GM18951 (cell line): Measurements from ENCODE around the gene KSR1.
A peak's percentile ranks its signal among the peaks of the same experiment; 100 is the strongest.
"Not testable (repeated sequence)": the region's sequence is repeated elsewhere in the genome, so short reads cannot be mapped to it uniquely, and the experiment has no call there.

ENCODE experiments used
- POLR2A ChIP-seq: IDR thresholded peaks from 4 replicates; pipeline ENCODE4 v1.6.1; 2011; ENCODE audit warnings: mild to moderate bottlenecking; ENCODE audit not compliant: insufficient read length, insufficient read depth; ENCODE audit errors: extremely low read depth
- in situ Hi-C: fragments of 300-500 bp; cut with MboI; formaldehyde crosslinking; loops from one replicate; pipeline ENCODE4 v1.12.0; 2022; ENCODE audit warnings: low sequenced_read_pairs, mixed read lengths, inconsistent platforms; ENCODE audit not compliant: unreplicated experiment

KSR1 gene

DNA sequence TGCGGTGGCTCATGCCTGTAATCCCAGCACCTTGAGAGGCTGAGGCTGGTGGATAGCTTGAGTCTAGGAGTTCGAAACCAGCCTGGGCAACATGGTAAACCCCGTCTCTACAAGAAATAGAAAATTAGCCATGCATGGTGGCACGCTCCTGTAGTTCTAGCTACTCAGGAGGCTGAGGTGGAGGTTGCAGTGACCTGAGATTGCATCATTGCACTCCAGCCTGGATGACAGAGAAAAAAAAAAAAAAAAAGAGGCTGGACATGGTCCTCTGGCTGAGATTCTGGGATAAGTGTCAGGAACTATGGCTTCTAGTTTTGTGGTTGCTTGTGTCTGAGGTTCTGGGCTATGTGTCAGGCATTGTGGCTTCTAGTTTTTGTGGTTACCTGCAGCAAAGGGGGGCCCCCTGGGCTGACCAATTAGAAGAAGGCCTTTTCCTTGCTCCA lies 7.0 kb downstream of the KSR1 start:
- in situ Hi-C loops = no loop called here
- TF ChIP-seq POLR2A = no peak

DNA sequence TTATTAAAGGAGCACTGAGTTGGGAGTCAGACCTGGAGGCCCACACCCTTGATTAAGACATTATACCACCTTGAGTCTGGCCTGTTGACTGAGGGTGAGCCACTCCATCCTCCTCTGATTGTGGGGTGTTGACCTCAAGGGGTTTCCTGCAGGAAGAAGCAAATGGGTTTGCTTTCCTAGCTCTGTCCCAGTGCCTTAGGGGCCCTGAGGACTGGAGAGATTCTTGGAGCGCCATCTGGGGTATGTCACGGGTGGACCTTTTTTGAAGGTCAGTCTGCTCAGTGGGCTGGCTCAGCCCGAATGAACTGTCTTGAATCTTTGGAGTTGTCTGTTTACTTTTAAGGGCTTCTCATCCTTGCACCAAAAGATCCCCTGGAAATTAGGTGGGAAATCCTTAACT lies 7.8 kb downstream of the KSR1 start:
- in situ Hi-C loops = not testable (repeated sequence)

GRCh38 chr17:27464431-27464830 lies 8.2 kb downstream of the KSR1 start:
- in situ Hi-C loops = no loop called here
- TF ChIP-seq POLR2A = no peak

GRCh38 chr17:27465875-27466274 lies 9.6 kb downstream of the KSR1 start:
- in situ Hi-C loops = not testable (repeated sequence)

DNA sequence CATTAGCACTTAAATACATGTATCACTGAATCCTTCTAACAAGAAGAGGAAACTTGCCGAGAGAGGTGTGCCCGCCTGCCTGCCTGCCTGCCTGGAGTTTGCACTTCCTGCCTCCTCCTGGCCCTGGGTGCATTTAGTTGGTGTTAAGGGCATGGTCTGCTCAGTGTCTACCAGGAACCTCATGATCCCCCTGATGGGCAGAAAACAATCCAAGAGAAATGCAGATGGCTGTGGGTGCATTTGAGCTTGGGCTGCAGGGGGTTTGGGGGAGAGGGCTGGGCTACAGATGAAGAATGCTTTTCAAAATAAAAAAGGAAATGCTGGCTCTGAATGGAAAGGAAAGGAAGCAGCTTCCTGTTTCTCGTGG lies 10.1 kb downstream of the KSR1 start:
- no peak for TF ChIP-seq POLR2A
- in situ Hi-C loops = no loop called here

GRCh38 chr17:27466743-27467375 lies 10.6 kb downstream of the KSR1 start:
- peak; percentile 44 for TF ChIP-seq POLR2A
- in situ Hi-C loops = no loop called here

- in situ Hi-C loops = no loop called here
- TF ChIP-seq POLR2A = no peak
These were observed 13.0 kb downstream of the KSR1 start for GRCh38 chr17:27469256-27469655.

GRCh38 chr17:27471321-27472269 lies 15.3 kb downstream of the KSR1 start:
- in situ Hi-C loops = no loop called here
- peak; percentile 11 for TF ChIP-seq POLR2A

DNA sequence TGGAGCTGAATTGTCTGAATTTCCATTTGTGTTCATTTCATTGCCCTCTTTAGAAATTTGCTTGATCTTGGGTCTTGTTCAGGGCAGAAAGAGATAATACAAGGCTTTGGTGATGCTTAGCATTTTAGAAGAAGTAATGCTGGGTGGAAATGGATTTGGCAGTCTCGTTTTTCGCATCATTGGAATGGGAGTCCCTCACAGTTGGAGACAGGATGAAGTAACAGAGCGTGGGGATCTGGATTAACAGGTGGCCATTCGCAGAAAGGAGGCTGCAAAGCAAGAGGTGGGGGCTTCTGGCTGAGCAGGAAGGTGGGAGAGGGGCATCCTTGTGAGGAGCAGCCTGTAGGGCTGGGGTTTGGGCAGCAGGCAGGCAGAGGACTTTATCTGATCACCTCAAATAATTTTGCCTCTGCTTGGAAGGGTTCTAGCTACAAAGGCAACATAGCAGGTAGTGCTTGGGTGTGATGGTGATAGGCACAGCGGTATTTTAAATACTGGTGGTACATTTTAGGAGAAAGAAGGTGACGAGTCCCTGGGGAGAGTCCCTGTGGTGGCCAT lies 17.0 kb downstream of the KSR1 start:
- no peak for TF ChIP-seq POLR2A
- in situ Hi-C loops = no loop called here

- TF ChIP-seq POLR2A = peak; percentile 26
These were observed 17.7 kb downstream of the KSR1 start for GRCh38 chr17:27473748-27474609.

GRCh38 chr17:27475070-27475673 lies 18.9 kb downstream of the KSR1 start:
- no peak for TF ChIP-seq POLR2A
- in situ Hi-C loops = no loop called here

More at GRCh38 chr17:27473748-27474609, 17.7 kb downstream of the KSR1 start:
- in situ Hi-C loops = no loop called here

GRCh38 chr17:27475981-27476895 lies 20.0 kb downstream of the KSR1 start:
- TF ChIP-seq POLR2A = no peak
- in situ Hi-C loops = no loop called here
